NCI-H2171 treated with DMSO at 0.1 percent for 48 hours (cell line): Measurements from ENCODE around the gene CD164L2.

Experiments
- DNase-seq: peaks from one replicate; lab custom pipeline; 2025; lab: John Stamatoyannopoulos, UW

The CD164L2 gene

DNA sequence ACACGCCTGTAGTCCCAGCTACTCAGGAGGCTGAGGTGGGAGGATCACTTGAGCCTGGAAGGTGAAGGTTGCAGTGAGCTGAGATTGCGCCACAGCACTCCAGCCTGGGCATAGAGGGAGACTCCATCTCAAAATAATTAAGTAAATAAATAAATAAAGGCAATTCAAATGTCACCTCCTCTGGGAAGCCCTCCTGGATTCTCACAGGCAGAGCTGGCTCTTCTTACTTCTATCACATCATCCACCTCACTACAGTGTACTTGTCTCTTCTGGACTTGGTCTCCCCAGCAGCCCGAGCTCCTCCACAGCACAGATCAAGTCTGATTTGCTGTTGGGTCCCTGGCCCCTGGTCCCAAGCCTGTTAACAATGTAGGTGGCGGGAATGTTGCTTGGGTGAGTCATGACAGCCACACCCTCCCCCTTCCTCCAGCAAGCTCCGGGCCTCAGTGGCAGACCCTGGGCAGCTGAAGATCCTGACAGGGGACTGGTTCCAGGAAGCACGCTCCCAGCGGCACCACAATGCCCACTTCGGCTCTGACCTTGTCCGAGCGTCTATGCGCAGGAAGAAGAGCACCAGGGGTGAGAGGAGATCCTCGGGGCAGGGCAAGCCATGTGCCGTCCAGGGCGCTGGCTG lies 36.0 kb downstream of the CD164L2 start:
- no peak for DNase-seq

DNA sequence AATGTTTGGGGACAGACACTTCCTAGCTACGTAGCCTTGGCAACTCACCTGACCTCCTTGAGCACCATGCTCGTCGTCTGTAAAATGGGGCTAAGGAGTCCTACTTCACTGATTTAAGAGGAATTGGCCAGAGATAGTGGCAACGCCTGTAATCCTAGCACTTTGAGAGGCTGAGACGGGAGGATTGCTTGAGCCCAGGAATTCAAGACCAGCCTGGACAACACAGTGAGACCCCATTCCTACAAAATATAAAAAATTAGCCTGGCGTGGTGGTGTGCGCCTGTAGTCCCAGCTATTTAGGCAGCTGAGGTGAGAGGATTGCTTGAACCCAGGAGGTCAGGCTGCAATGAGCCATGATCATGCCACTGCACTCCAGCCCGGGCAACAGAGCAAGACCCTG lies 36.8 kb downstream of the CD164L2 start:
- no peak for DNase-seq

DNA sequence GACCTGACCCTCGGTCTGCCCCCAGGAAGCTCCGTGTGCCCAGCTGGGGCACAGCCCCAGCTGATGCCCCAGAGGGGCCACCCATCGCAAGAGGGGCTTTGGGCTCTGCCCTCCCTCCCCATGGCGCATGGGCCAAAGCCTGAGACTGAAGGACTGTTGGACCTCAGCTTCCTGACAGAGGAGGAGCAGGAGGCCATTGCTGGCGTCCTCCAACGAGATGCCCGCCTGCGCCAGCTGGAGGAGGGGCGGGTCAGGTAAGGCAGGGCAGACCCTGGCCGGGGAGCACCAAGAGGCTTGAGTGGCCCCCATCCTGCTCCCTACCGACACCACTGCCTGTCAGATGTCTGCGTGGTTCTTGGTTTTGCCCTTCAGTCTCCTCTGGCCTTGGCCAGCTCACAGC lies 37.9 kb downstream of the CD164L2 start:
- DNase-seq, result no peak

DNA sequence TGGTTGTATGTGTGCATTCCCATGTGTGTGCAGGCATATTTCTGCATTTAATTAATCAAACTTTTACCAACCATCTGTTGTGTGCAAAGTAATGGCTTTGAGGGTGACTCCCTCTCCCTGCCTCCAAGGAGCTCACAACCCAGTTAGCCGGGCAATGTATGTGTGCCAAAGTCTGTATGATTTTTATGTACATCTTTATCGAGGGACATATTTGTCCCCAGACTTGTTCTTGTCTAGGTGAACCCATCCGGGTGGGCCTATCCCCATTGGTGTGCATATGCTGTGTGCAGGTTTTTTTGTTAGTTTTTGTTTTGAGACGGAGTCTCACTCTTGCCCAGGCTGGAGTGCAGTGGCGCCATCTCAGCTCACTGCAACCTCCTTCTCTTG lies 39.5 kb downstream of the CD164L2 start:
- DNase-seq, result peak; percentile 69

DNA sequence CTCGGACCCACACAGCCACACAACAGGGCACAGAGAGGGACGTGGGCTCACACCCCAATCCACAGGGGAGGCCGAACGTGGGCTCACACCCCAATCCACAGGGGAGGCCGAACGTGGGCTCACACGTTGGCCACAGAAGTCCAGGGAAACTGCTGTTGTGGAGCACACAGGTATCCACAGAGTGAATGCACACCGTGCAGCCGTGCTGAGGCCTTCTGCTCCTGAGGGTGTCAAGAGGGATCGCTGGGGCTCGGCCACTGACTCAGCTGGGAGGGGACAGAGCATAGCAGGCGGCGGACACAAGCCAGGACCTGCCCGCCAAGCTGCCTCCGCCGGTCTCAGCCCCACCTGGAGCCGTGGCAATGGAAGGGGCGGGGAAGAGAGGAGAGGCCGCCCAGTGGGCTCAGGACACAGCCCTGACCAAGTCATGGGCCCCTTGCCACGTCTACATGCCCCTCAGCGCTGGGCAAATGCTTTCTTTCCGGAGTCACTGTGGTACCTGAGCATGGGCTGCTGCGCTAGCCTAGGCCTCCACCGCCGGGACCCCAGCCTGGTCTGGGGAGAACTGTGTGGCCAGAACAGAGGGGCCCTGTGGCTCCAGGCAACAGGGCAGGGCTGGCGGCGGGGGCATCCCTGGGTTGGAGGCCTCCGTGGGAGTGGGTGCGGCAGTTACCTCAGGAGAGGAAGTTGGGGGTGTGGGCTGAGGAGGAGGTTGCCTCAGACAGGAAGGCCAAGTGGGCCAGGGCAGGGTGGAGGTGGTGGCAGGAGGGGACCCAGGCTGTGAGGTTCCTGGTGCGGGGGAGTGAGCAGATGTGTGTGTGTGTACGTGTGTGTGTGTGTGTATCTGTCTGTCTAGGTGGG lies 40.1 kb downstream of the CD164L2 start:
- peak; percentile 62 for DNase-seq

DNA sequence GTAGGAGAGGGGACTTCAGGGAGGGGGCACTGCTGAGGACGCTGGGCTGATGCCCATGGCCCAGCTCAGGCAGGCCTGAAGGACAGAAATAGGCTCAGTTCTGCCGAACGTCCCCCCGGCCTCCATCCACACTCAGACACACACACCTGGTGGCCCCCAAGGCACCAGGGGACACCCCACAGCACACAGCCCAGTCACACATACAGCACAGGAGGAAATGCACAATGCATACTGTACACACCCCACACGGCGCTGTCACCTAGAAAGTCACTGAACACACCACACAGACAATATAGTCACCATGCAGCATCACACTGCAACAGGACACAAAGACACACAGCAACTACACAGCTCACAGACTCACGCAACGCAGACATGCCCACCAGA lies 40.7 kb downstream of the CD164L2 start:
- DNase-seq, result peak; percentile 39

DNA sequence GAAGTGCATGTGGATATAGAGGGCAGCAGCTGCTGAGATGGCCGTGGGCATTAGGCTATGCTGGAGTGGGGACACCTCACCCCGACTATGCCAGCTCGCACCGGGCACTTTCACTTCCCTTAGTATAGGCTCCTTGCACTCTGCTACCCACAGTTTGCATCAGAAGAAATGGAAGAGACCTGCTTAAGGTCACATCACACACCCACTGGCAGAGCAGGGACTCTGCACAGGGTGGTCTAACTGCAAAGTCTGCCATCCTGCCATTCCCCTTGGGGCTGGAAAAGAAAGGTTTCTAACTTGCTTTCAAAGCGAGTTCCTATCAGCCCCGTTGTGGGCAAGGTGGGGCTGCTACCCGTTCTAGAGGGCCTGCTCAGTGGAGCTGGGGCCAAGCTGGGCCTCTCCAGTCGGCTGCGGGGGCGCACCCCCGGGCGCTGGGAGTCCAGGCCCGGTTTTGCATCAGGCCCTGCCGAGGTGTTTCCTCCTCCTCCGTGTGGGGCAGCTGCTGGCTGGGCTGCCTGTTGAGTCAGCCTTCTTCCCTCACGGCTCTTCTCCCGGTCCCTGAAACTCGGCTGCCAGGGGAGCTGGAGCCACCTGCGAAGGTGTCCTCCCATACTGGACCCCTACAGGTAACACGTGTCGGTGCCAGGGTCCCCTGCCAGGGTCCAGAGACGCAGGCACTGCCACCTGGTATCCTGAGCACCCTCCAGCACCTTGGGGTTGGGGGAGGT lies 41.4 kb downstream of the CD164L2 start, which contains the start of gene SYTL1:
Gene SYTL1, plus strand, starts transcription at position 498 of the 728 bp plus-strand sequence. CDS start 3,313 bp downstream, outside the sequence.
- DNase-seq, result peak; percentile 78

DNA sequence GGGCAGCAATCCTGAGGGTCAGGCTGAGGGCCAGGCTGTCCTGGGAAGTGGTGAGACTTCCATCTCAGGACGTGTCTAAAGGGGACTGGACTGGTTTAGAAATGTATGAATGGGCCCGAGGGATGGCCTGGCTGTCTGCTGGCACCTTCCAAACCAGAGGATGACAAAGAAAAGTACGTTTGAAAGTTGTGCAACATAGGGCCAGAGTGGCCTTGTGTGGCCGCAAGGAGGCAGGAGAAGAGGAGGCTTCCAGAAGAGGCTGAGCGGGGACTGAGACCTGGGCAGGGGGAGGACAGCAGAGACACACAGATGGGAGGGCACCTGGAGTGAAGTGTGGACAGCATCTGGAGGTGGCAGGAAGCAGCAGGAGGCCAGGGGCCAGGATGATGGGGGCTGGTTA lies 43.9 kb downstream of the CD164L2 start:
- DNase-seq, result no peak

DNA sequence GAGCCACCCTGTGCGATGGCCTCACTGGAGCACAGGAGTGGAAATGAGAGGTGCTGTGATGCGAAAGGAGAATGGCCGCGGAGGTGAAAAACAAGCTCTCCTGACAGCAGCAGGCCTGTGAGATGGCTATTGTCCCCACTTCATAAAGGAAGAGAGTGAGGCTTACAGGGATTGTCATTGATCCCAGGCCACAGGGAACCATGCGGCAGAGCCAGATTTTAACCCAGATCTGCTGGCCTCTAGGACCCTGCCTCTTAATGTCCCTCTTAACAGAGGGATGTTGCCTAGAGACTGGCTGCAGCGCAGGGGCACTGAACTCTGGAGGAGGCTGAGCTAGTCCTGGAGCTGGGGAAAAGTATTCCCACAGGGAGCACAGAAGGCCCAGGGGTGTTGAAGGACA lies 44.4 kb downstream of the CD164L2 start:
- no peak for DNase-seq

DNA sequence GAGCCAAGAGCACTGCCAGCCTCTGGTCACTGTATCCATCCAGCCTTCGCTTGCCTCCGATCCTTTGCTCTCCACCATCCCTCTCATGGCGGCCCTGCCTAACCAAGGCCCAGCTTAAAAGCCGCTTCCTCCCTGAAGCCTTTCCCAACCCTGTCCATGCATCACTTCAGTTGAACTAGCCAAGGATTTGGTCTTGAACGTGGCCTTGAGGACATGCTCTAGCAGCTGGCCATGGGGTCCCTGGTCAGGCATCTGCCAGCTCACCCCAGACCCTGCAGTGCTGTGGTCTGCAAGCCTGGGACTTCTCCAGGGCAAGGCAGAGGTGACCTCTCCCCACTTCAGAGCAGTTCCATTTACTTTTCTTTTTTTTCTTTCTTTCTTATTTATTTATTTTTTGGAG lies 46.4 kb downstream of the CD164L2 start:
- DNase-seq, result no peak

DNA sequence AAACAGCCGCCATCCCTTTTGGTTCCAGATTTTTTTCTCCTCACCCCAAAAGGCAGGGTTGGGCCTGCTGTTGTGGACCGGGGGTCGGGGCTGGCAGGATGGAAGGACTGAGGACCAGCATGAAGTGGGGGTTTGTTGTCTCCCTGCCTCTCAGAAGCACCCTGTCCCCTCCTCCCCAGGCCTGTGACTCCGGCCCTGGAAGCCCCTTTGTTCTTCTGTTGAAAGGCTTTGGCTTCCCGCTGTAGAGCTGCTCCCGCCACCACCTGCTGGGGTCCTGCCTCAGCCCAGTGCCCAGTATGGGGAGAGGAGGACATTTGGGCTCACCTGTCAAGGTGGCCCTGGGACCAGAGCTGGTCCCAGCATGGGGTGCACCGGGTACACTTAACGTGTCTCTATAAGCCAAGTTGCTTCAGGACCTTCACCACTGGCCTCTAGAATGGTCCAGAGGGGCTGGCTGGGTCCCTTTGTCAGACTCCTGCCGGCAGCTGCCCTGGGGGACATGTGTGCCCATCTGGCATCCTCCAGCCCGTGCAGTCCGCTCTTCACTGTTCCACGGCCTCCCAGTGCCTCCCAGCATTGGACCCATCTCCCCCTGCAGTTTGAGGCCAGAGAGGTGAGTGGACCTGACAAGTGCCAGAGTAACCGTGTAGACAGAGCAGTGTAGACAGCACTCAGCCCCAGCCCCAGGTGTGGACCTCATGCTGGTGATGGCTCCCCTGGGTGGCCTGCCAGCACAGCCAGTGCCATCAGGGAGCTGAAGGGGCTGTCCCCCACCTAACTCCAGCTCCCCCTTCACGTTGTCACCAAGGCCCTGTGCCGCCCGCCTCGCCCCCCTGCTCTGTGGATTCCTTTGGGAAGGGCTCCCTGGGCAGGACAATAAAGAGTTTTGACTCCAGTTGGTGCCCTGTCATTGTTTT lies 47.4 kb downstream of the CD164L2 start:
- no peak for DNase-seq

DNA sequence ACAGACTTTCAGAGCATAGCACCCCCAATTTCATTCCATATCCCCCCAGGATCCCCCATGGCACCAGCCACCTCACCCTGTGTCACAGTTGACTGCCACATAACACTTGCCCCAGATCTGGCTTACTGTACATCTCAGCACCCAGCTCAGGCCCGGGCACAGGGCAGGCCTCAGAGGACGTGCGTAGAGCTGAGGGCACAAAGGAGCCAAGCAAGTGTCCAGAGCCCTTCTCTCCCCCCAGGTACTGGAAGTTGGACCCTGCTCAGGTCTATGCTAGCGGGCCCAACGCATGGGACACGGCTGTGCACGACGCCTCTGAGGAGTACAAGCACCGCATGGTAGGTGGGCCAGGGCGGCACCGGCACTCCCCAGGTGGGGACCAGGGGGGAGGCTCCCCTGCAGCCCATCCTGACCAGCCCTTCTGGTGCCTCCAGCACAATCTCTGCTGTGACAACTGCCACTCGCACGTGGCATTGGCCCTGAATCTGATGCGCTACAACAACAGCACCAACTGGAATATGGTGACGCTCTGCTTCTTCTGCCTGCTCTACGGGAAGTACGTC lies 49.3 kb downstream of the CD164L2 start:
- no peak for DNase-seq

DNA sequence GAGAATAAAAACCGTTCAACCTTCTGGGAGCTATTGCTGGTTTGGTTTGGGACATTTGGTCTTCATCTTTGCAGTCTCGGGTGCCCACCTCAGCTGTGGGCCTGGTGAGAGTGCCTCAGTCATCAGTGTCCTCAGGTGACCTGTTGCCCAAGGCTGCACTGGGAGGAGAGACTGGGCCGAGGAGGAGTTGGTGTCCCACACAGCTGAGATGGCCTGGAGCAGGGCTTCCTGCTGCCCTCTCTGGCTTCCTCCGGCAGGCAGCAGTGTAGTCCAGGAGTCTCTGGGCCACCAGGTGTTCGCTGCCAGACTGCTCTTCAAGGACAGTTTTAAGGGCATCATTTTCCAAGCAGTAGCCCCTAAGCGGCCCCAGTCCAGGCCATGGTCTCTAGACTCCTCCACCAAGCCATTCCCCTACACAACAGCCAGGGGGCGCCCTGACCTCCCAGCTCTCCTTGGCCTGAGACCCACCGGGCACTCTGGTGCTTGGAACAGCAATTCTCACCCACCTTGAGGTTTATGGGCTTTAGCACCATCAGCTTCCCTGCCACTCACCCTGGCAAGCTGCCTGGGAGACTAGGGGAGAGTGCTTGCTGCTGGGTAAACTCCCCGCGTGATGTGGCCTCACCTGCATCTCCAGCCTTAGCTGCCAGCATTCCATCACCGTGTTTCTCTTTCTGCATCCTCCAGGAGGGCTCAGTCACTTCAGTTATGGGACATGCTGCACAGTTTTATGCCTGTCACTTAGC lies 50.4 kb downstream of the CD164L2 start:
- no peak for DNase-seq

DNA sequence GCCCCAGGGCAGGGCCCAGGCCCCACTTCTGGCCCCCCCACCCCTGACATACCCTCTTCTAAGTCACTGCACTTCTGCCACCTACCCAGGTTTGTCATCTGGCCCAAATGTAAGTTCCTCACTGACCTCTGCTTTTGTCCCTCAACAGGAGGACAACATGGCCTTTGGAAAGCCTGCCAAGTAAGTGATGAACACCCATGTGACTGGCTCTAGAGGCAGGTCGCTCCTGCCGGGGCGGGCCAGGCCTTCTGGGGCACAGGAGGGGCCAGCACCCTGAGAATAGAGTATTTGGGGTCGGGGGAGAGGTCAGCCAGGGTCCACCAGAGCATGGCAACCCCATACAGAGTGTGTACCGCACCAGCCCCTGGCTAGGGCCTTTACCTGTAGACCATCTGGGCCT lies 51.2 kb downstream of the CD164L2 start:
- DNase-seq, result no peak

DNA sequence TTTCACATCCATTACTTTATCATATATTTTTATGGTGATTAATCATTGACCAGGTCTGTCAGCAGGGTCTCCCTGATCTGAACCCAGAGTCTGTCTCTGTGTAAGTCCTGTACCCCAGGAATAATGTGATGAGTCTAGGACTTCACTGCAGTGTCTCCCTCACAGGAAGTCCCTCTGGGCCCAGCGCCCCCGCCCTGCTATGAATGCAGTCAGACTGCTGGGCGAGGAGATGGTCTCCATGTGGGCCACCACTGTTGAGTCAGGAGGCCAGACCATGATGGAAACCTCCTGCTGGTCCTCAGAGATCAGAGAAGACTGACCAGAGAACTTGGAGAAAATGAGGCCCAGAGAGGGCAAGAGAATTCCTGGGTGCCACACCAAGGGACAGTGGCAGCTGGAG lies 51.7 kb downstream of the CD164L2 start:
- DNase-seq, result no peak

DNA sequence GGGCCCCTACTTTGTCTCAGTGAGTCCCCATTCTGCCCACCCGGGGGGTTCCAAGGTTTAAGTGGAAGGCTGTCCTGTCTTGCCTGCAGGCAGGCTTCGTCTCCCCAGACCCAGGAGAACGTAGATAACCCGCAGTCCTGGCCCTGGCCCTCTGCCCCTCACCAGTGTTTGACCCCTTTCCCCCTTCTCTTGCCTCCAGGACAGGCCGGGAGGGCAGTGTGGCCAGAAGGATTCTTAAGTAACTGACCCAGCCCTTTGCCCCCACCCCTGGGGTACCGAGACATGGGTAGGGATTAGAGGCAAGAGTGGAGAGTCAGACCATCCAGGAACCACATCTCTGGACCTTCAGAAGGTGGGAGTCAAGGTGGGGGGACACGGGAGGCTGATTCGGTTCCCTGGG lies 52.3 kb downstream of the CD164L2 start:
- DNase-seq, result no peak
